HG02840 (cell line): Measurements from ENCODE around the gene TOMM6.
A peak's percentile ranks its signal among the peaks of the same experiment; 100 is the strongest.

Source experiments
- ATAC-seq: cut with Tn5 transposase; IDR thresholded peaks from one replicate; pipeline ENCODE4 v1.9.1; 2021; ENCODE audit warnings: mild to moderate bottlenecking, moderate library complexity, moderate number of reproducible peaks; ENCODE audit not compliant: unreplicated experiment, low FRiP score

The TOMM6 gene

DNA sequence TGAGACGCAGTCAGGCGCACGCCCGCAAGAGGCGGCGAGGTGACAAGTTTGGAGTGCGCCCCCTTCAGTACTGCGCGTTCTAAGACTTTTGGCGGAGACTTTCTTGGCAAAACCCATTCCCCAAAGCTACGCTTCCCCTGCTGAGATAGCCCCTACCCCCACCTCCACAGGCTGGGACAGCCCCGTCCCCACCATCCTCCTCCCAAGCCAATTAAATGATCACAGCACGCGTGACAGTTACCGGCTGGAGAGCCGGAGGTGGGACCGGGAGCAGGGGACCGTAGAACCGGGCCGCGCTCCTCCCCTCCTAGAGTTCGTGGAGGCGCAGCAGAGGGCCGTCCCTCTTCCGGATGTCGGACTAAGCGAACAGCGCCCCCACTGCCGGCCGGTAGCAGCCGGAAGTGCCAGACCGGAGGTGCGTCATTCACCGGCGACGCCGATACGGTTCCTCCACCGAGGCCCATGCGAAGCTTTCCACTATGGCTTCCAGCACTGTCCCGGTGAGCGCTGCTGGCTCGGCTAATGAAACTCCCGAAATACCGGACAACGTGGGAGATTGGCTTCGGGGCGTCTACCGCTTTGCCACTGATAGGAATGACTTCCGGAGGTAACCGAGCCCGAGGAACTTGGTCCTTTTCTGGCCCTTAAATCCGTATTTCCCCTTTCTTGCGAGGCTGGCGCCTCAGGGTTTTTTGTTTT lies at the start of gene TOMM6:
TOMM6 (plus strand) TSS at position 476 of the 699 bp plus-strand sequence; CDS start at position 480, 4 bp downstream.
- peak; percentile 82 for ATAC-seq

GRCh38 chr6:41739041-41739440 lies 48.5 kb upstream of the TOMM6 start:
- no peak for ATAC-seq

DNA sequence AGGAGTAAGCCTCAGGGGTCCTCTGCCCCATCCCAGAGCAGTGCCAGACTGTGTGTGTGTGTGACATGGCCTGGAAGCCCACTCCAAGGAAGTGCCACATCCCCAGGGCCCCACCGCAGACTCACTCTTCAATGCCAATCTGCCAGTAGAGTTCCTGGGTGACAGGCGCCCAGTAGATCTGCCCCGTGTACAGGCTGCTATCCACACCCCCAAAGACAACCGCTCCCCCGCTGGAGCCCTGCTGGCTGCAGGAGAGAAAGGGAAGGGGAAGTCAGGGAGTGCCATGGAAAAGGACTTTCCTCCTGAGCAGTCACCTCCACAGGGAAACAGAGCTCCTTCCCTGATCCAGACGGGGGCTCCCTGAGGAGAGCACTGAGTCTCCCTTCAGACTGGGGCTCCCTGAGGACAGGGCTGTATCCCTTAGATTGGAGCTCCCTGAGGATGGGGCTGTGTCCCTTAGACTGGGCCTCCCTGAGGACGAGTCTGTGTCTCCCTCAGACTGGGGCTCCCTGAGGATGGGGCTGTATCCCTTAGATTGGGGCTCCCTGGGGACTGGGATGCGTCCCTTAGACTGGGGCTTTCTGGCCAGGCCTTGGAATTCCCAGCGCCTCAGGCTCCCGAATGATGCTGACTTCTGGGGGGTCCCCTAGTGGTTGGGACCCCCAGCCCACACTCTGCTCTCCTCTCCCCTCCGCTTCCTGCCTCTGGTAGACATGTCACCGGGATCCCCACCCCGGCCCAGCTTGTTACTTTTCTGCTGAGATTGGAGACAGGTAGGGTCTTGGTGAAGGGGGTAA lies 46.9 kb upstream of the TOMM6 start:
- ATAC-seq: no peak

DNA sequence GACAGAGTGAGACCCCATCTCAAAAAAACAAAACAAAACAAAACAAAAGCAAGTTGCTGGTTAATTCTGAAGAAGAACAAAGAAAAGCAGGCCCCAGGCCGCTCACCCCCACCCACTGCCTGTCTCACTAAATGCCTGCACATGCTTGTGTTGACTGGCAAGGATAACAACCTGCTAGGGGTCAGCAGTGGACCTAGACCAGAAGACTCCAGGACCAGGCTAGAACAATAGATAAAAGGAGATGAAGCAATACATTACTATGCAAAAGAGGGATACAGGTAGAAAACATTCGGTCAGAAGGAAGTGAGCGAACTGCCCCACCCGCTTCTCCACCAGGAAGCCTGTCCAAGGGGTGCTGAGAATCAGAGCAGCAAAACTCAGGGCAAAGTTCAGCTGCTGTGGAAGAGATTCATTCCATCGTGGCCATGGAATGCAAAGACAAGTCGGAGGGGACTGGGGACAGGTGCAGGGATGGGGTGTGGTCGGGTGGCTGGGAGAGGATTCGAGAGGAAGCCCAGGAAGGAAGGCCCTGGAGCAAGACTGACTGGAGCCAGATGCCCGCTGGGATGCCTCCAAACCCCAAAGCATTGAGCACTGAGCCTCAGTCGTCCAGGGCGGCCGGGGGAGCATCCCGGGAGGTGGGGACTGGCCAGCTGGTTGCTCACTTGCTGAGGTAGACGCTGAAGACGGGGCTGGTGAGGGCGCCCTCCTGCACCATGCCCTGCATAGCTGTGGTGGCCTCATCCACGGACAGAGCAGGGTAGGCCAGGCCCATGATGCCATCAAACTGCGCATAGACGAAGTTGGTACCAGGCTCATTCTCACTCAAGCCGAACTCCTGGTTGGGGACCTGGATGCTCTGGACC lies 45.6 kb upstream of the TOMM6 start:
- ATAC-seq: no peak

- ATAC-seq: no peak
Observed at GRCh38 chr6:41743406-41744235, 43.9 kb upstream of the TOMM6 start.

GRCh38 chr6:41744236-41744787 lies 43.2 kb upstream of the TOMM6 start:
- ATAC-seq: no peak

DNA sequence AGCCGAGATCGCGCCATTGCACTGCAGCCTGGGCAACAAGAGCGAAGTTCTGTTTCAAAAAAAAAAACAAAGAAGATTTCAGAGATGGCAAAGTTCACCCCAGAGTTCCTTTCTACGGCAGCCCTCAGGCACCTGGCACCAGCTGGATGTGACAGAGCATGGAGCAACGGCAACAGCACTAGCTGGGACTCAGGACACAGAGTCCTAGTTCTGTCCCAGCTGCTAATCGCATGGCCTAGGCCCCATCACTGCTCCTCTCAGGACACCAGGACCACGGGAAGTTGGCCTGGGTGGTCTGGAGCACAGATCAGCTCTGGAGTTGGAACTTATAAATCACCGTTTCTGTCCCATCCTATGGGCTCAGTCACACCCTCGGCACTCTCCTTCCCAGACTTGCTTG lies 41.4 kb upstream of the TOMM6 start:
- no peak for ATAC-seq

DNA sequence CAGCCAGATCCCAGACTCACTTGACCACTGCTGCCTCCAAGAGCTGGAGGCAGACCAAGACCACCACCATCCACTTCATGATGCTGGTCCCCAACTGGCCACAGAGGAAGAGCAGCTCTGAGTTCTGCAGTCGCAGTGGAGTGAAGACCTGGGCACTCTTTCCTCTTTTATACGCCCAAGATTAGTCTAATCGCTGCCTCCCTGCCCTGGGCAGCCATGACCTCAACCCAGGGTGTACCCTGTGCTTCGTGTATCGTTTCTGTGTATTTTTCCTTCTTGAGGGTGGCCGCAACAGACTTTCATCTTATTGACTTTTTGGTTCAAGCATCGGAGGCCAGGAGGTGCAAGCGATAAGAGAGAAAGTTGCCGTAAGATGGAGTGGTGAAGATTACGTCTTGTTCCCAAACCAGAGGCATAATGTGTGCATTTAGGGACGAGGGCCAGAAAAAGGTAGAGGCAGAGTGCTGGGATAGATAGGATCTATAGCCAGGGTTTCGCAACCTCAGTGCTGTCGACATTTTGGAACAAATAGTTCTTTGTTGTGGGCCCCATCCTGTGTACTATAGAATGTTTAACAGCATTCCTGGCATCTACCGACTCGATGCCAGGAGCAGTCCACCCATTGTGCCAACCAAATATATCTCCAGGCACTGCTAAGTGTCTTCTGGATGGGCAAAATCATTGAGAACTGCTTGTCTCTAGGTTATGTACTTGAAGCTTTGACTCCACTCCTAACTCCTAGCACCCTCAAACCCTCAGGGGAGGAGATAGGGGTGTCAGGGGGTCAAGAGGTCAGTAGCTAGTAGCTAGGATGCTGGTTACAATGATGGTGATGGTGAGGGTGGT lies 40.0 kb upstream of the TOMM6 start, which contains the start of gene PGC:
PGC (minus strand) TSS at position 142 of the 846 bp plus-strand sequence; CDS start at position 79, 63 bp downstream.
- ATAC-seq: no peak

DNA sequence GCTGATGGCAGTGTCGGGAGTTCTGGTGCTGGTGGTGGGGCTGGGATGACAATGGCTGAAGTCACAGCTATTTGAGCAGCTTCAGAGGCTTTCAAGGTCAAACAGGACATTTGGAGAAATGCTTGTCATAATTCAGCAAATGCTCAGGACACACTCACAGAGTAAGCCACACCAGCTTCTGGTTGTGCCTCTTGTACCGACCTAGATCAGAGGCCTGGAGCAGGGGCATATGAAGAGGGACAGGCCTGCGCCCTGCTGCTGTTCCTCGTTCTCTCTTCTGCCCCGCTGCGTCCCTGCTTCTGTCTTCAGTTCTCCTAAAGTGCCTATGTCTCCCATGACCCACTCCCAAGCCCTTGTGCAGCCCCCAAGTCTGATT lies 39.4 kb upstream of the TOMM6 start:
- ATAC-seq: no peak

- no peak for ATAC-seq
Observed at GRCh38 chr6:41748542-41748941, 39.0 kb upstream of the TOMM6 start.

GRCh38 chr6:41750374-41750773 lies 37.1 kb upstream of the TOMM6 start:
- ATAC-seq: no peak

- ATAC-seq: no peak
Observed at GRCh38 chr6:41755895-41756294, 31.6 kb upstream of the TOMM6 start.

GRCh38 chr6:41756354-41756753 lies 31.1 kb upstream of the TOMM6 start:
- ATAC-seq: no peak

DNA sequence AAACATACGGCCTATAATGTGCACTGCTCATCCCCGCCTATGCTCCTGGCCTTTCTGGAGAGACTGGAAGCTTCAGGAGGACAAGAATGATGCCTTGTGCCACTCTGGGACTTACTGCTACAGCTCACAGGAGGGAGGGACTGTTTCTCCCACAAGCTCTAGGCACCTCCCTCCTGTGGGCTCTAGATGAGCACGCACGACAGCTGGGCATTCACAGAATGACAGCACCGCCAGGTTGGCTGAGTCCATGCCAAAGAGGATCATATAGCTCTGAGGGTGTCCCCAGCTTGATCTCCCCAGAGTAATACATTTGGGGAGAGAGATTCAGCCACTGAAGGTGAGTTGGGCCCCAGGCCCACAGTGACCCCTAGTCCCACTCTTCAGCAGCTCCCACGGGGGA lies 30.2 kb upstream of the TOMM6 start:
- ATAC-seq: no peak

DNA sequence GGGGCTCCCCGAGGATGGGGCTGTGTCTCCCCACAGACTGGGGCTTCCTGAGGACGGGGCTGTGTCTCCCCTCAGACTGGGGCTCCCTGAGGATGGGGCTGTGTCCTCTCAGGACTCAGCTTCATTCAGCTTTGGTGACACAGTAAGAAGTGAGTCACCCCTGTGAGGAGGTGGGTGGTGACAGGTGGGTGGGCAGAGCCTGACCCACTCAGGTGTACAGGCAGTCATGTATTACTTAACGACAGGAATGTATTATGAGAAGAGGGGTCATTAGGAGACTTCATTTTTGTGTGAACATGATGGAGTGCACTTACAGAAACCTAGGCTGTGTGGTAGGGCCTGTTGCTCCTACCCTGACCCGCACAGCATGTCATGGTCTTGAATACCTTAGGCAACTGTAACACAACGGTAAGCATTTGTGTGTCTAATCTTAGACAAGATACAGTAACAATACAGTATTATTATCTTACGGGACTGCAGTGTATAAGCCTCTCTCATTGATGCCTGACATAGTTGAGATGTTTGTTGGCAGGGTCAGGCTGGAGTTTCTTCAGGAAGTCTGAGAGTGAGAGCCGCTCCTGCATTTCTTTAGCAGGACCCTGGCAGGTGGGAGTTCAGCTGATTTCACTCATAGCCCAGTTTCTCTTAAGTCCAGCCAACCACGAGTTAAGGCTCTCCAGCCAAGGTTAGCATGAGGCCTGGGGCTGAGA lies 29.4 kb upstream of the TOMM6 start:
- no peak for ATAC-seq

- no peak for ATAC-seq
Observed at GRCh38 chr6:41758641-41759035, 28.9 kb upstream of the TOMM6 start.

GRCh38 chr6:41759106-41759904 lies 28.2 kb upstream of the TOMM6 start:
- no peak for ATAC-seq
